Ovary (tissue), 9 donors: ENCODE data around the gene TPD52L1. TPM values are rescaled to one million over a fixed set of nuclear protein-coding genes. Genes with fewer than 3 reads are reported as not detected.
A peak's percentile ranks its signal among the peaks of the same experiment; 100 is the strongest.

Source experiments
- DNase-seq, 5 donors: peaks; one replicate each; pipeline ENCODE4 v3.0.0-alpha.2; 2019 to 2020
- H3K27ac ChIP-seq, 2 donors: fragments of 200-600 bp; one replicate each; pipeline versions ENCODE4 v1.5.1 to v1.8.0; 2019 to 2022
- H3K27me3 ChIP-seq: fragments of 200-600 bp; one replicate; pipeline ENCODE4 v1.8.0; 2022
- H3K36me3 ChIP-seq: fragments of 200-600 bp; sonication (generic); one replicate; pipeline ENCODE4 v1.5.1; 2019
- H3K4me1 ChIP-seq: one replicate; pipeline ENCODE4 v1.8.1; 2013; ENCODE audit warnings: mild to moderate bottlenecking, moderate library complexity; ENCODE audit not compliant: insufficient read depth
- H3K4me3 ChIP-seq: fragments of 200-600 bp; sonication (generic); one replicate; pipeline ENCODE4 v1.5.1; 2017
- H3K9me3 ChIP-seq, 2 donors: fragments of 200-600 bp in 1 of 2; sonication (generic) in 1 of 2; one replicate each; pipeline versions ENCODE4 v1.5.1 to v1.8.1; 2013 to 2019; ENCODE audit warnings: mild to moderate bottlenecking in 1 of 2, moderate library complexity in 1 of 2
- CTCF ChIP-seq, 3 donors: fragments of 450-650 bp in 2 of 3; fragments of 200-600 bp in 1 of 3; IDR thresholded peaks; one replicate each; pipeline versions ENCODE4 v1.5.1 to v1.8.0; 2016 to 2022; ENCODE audit warnings: antibody characterized with exemption in 3 of 3, mild to moderate bottlenecking in 1 of 3
- EP300 ChIP-seq: sonication (generic); formaldehyde crosslinking; IDR thresholded peaks from one replicate; pipeline ENCODE4 v1.6.1; 2017; ENCODE audit warnings: antibody characterized with exemption
- POLR2A ChIP-seq: fragments of 450-650 bp; IDR thresholded peaks from one replicate; pipeline ENCODE4 v1.6.1; 2017; ENCODE audit warnings: antibody characterized with exemption, mild to moderate bottlenecking, moderate library complexity
- WGBS, 3 donors: extraction: QIAGEN DNeasy Blood & Tissue Kit in 1 of 3; methylation state at CpG; one replicate each; pipeline versions ENCODE4 v1.1.5 to v1.1.7; 2013 to 2017; 5-methylcytosine and 5-hydroxymethylcytosine counted together
- intact Hi-C, 4 donors: fragments of 100-400 bp; cut with DNase I; formaldehyde crosslinking; loops; one replicate each; pipeline versions ENCODE4 v1.11.0 to v1.15.1; 2022 to 2023
- polyA plus RNA-seq, 2 donors: library from polyadenylated mRNA; stranded (reverse); fragments of 200-250 nt in 1 of 2; fragments of 350-450 nt in 1 of 2; fragmentation: Illumina TruSeq in 1 of 2; extraction: RNeasy Lipid Tissue Mini Kit (QIAGEN cat#74804) in 1 of 2; gene quantifications; one replicate each; pipeline ENCODE4 v1.2.3, GENCODE V29; 2013 to 2014
- total RNA-seq, 7 donors: library from RNA; depleted of rRNA in 2 of 7; stranded (reverse); fragments of >200 nt in 2 of 7; fragmentation: NEBNext Ultra II Directional in 3 of 7; extraction: Animal tissue kit (Norgen Biotek cat#: 25700) in 3 of 7; gene quantifications; one replicate each; pipeline versions ENCODE4 v1.1.0 to v1.2.4, GENCODE V29; 2016 to 2023
- donor health status: DM: no; HTN: no; CAD: no; lungs with moderate emphysema.
- donor health status: DM: no; HTN: no; CAD: no.
- donor health status: Bipolar disorder and iron deficiency.
- donor health status: DM: yes; HTN: yes; CAD: no.
- donor health status: DM: no; HTN: no; CAD: no.
- donor health status: DM: yes; HTN: yes; CAD: no.

The TPD52L1 gene
- total and polyA plus RNA-seq, 9 donors: 14.4 to 154 (median 27.4) TPM

DNA sequence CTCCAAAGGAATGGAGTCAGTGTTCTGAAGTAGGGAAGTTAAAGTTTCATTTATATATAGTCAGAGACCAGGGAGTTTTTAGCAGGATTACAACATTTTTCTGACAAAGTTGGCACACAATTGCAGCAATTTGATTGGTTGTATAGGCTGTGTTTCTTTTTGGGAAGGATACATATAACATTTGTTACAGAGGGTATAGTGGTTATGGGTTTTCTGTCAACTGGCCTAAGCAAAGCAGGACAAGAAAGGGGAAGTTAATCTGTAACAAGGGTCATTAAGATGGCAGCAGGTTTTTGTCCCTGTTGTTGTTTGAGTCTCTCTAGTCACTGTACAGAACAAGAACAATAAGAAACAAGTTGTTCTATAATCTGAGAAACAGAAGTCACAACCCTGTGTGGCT lies 41.4 kb downstream of the TPD52L1 start:
- DNase-seq: no peak
- Histone ChIP-seq H3K4me1 (peaks cover 14% of the 10 kb centered on the region), H3K9me3 (no peaks in the 10 kb centered on the region), H3K4me3 (no peak overlapping the region), H3K27me3 (no peaks in the 10 kb centered on the region), H3K27ac (no peak overlapping the region), H3K36me3 (no peaks in the 10 kb centered on the region)
- intact Hi-C loops: no loop called here
- no peak for TF ChIP-seq POLR2A
- TF ChIP-seq EP300: no peak
- no peak for TF ChIP-seq CTCF (IDR thresholded peaks at IDR 0.05)

GRCh38 chr6:125195526-125195925 lies 42.0 kb downstream of the TPD52L1 start:
- intact Hi-C loops: no loop called here
- Histone ChIP-seq H3K27ac (no peak overlapping the region), H3K9me3 (no peaks in the 10 kb centered on the region), H3K4me3 (no peak overlapping the region), H3K27me3 (no peaks in the 10 kb centered on the region), H3K4me1 (peaks cover 14% of the 10 kb centered on the region), H3K36me3 (no peaks in the 10 kb centered on the region)
- no peak for DNase-seq
- TF ChIP-seq EP300 (no peak), POLR2A (no peak), CTCF (IDR thresholded peaks at IDR 0.05) (no peak)
- 95 to 98% (median 96%) methylated on average over 3 of the region's 3 CpGs for WGBS, 3 donors

DNA sequence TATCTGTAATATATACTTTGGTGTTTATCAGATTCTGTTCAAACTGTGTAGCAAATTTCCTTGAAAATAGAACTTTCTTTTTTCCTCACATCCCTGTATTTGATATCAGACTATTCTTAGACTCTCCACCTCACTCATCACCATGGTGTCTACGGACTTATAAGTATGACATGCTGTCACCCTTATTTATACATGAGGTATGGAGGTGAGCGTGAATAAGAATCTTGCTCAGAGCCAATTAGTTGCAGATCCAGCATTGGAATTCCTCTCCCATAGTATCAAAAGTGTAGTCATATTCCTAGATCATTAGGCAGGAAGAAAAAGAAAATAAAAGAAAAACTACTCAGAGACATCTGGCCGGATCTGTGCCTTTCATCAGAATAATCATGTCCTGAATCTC lies 43.0 kb downstream of the TPD52L1 start:
- Histone ChIP-seq H3K27me3 (no peaks in the 10 kb centered on the region), H3K36me3 (no peaks in the 10 kb centered on the region), H3K4me1 (peaks cover 14% of the 10 kb centered on the region), H3K9me3 (no peaks in the 10 kb centered on the region), H3K27ac (peak overlapping the region in 1 of 2 donors; percentile 62), H3K4me3 (no peak overlapping the region)
- intact Hi-C loops: no loop called here
- 69 to 71% (median 70%) methylated on average over 3 of the region's 3 CpGs for WGBS, 3 donors
- DNase-seq: no peak
- TF ChIP-seq EP300 (no peak), CTCF (IDR thresholded peaks at IDR 0.05) (no peak), POLR2A (no peak)

DNA sequence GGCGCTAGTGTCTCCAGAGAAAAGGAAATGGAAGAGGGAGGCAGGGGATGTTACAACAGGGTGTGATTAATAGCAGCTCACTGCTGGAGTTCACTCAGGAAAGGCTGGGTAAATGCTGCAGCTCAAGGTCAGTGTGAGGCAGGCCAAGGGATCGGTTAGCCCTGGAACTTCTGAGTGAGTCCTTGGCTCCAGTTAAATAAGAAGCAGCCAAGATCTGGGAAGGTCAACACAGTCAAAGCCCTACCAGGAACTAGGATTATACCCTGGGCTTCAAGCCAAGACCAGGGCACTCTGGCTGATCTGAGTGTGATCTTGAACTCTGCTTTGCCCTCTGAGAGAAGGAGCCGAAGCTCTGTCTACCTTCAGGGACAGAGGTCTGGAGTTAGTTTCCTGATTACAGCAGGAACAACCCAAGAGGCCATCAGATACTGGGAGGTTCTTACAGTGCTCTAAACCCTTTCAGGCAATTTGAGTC lies 44.3 kb downstream of the TPD52L1 start:
- H3K9me3 ChIP-seq: no peaks in the 10 kb centered on the region
- peak; percentile 70 to 79 (median 77) for DNase-seq
- no peak for TF ChIP-seq EP300
- H3K4me1 ChIP-seq: peaks cover 17% of the 10 kb centered on the region
- H3K27me3 ChIP-seq: no peaks in the 10 kb centered on the region
- 2 to 5% (median 4%) methylated on average over 3 of the region's 3 CpGs for WGBS, 3 donors
- H3K36me3 ChIP-seq: no peaks in the 10 kb centered on the region
- no peak overlapping the region for H3K4me3 ChIP-seq
- intact Hi-C loops: no loop called here
- peak overlapping the region in 1 of 2 donors; percentile 62 for H3K27ac ChIP-seq

GRCh38 chr6:125198398-125198937 lies 44.9 kb downstream of the TPD52L1 start:
- Histone ChIP-seq H3K36me3 (no peaks in the 10 kb centered on the region), H3K9me3 (no peaks in the 10 kb centered on the region), H3K4me3 (no peak overlapping the region), H3K4me1 (peaks cover 18% of the 10 kb centered on the region), H3K27ac (peak overlapping the region in 1 of 2 donors; percentile 6), H3K27me3 (no peaks in the 10 kb centered on the region)
- intact Hi-C loops: no loop called here
- TF ChIP-seq POLR2A (no peak), EP300 (no peak), CTCF (IDR thresholded peaks at IDR 0.05) (no peak)
- DNase-seq: no peak
- 64 to 77% (median 65%) methylated on average over 6 of the region's 6 CpGs for WGBS, 3 donors
